Pancreas (tissue), 10 donors: ENCODE data around the gene IP6K2. TPM values are rescaled to one million over a fixed set of nuclear protein-coding genes. Genes with fewer than 3 reads are reported as not detected.

Experiments
- ATAC-seq, 4 donors: fragments of 200-7000 bp; cut with Tn5 transposase; one replicate each; pipeline versions ENCODE4 v1.8.0 to v1.9.1; 2020; ENCODE audit warnings: mild to moderate bottlenecking in 4 of 4, moderate library complexity in 4 of 4
- DNase-seq, 6 donors: peaks; one replicate each; pipeline ENCODE4 v3.0.0-alpha.2; 2020
- FAIRE-seq: peaks from 2 replicates; lab custom pipeline; 2012; peaks lifted over from hg19 to GRCh38; lab: Jason Lieb, UNC
- H3K27ac ChIP-seq, 4 donors: fragments of 200-600 bp; sonication (generic); 1 replicate in 3 of 4; 2 replicates in 1 of 4; pipeline versions ENCODE4 v1.5.0 to v1.8.0; 2020
- H3K27me3 ChIP-seq, 4 donors: fragments of 200-600 bp; one replicate each; pipeline ENCODE4 v1.8.0; 2021
- H3K36me3 ChIP-seq, 3 donors: fragments of 200-600 bp; sonication (generic) in 1 of 3; one replicate each; pipeline versions ENCODE4 v1.5.0 to v1.8.0; 2020 to 2021
- H3K4me1 ChIP-seq, 3 donors: fragments of 200-600 bp; one replicate each; pipeline ENCODE4 v1.8.0; 2021
- H3K4me3 ChIP-seq, 4 donors: fragments of 200-600 bp; sonication (generic) in 2 of 4; one replicate each; pipeline versions ENCODE4 v1.5.0 to v1.8.0; 2020 to 2021
- H3K9me3 ChIP-seq, 4 donors: fragments of 200-600 bp; one replicate each; pipeline ENCODE4 v1.8.0; 2021
- CTCF ChIP-seq, 4 donors: fragments of 200-600 bp; sonication (generic) in 3 of 4; IDR thresholded peaks; one replicate each; pipeline versions ENCODE4 v1.5.0 to v1.8.0; 2021; ENCODE audit warnings: antibody characterized with exemption in 4 of 4
- WGBS, 2 donors: extraction: QIAGEN DNeasy Blood & Tissue Kit; methylation state at CpG; one replicate each; pipeline ENCODE4 v1.1.7; 2013; 5-methylcytosine and 5-hydroxymethylcytosine counted together
- intact Hi-C, 3 donors: fragments of 100-400 bp; cut with DNase I; formaldehyde crosslinking; loops; one replicate each; pipeline versions ENCODE4 v1.11.1 to v1.14.2; 2022
- polyA plus RNA-seq, 2 donors: library from polyadenylated mRNA; stranded (reverse); fragments of 200-250 nt; gene quantifications; one replicate each; pipeline ENCODE4 v1.2.3, GENCODE V29; 2013
- total RNA-seq, 6 donors: library from RNA; stranded (reverse); fragmentation: NEBNext Ultra II Directional in 4 of 6; extraction: Animal tissue kit (Norgen Biotek cat#: 25700) in 4 of 6; gene quantifications; one replicate each; pipeline versions ENCODE4 v1.2.1 to v1.2.4, GENCODE V29; 2021 to 2023
- donor health status: healthy with polysubstance abuse.
- donor health status: DM: no; HTN: no; CAD: no; lungs with moderate emphysema.
- donor health status: DM: no; HTN: no; CAD: no.
- donor health status: control.
- donor health status: control.
- donor health status: Bipolar disorder and iron deficiency.
- donor health status: DM: yes; HTN: yes; CAD: no.
- donor health status: DM: no; HTN: no; CAD: no.
- donor health status: DM: no; HTN: no; CAD: no.
- donor health status: DM: yes; HTN: yes; CAD: no.

The IP6K2 gene
- total and polyA plus RNA-seq, 8 donors = 19.1 to 107 (median 35.3) TPM

GRCh38 chr3:48709051-48709461, 8.0 kb downstream of the IP6K2 start:
- intact Hi-C loops = no loop called here
- WGBS, 2 donors = 79 to 81% methylated on average over 7 of the region's 7 CpGs
- no peak for TF ChIP-seq CTCF (IDR thresholded peaks at IDR 0.05)
- peak in 2 of 4 donors; percentile 27 to 29 for ATAC-seq
- H3K4me3 ChIP-seq = no peak overlapping the region
- no peaks in the 10 kb centered on the region for H3K9me3 ChIP-seq
- H3K27me3 ChIP-seq = no peaks in the 10 kb centered on the region
- peaks cover 0 to 4% (median 0%) of the 10 kb centered on the region in 3 donors for H3K36me3 ChIP-seq
- peaks cover 0 to 7% (median 2%) of the 10 kb centered on the region in 3 donors for H3K4me1 ChIP-seq
- FAIRE-seq = no peak
- no peak overlapping the region for H3K27ac ChIP-seq
- no peak for DNase-seq

GRCh38 chr3:48708481-48708889, 8.5 kb downstream of the IP6K2 start:
- Histone ChIP-seq H3K4me3 (no peak overlapping the region), H3K9me3 (no peaks in the 10 kb centered on the region), H3K27ac (no peak overlapping the region), H3K27me3 (no peaks in the 10 kb centered on the region), H3K4me1 (peaks cover 0 to 11% (median 6%) of the 10 kb centered on the region in 3 donors), H3K36me3 (peaks cover 0 to 4% (median 0%) of the 10 kb centered on the region in 3 donors)
- TF ChIP-seq CTCF (IDR thresholded peaks at IDR 0.05) = no peak
- intact Hi-C loops = no loop called here
- DNase-seq = no peak
- no peak for FAIRE-seq
- ATAC-seq = peak in 1 of 4 donors; percentile 37
- WGBS, 2 donors = 39 to 47% methylated on average over 2 of the region's 2 CpGs

- no peak overlapping the region for H3K4me3 ChIP-seq
- TF ChIP-seq CTCF (IDR thresholded peaks at IDR 0.05) = no peak
- peaks cover 0 to 11% (median 6%) of the 10 kb centered on the region in 3 donors for H3K4me1 ChIP-seq
- H3K9me3 ChIP-seq = no peaks in the 10 kb centered on the region
- no peak for ATAC-seq
- 88 to 90% methylated on average over 5 of the region's 5 CpGs for WGBS, 2 donors
- intact Hi-C loops = no loop called here
- peaks cover 0 to 4% (median 0%) of the 10 kb centered on the region in 3 donors for H3K36me3 ChIP-seq
- no peaks in the 10 kb centered on the region for H3K27me3 ChIP-seq
- no peak overlapping the region for H3K27ac ChIP-seq
- DNase-seq = no peak
- FAIRE-seq = no peak
Measured at GRCh38 chr3:48707157-48707556, 9.9 kb downstream of the IP6K2 start.

GRCh38 chr3:48702320-48702920, 14.6 kb downstream of the IP6K2 start:
- no peaks in the 10 kb centered on the region for H3K36me3 ChIP-seq
- no peak overlapping the region for H3K4me3 ChIP-seq
- intact Hi-C loops = no loop called here
- peaks cover 0 to 6% (median 6%) of the 10 kb centered on the region in 3 donors for H3K4me1 ChIP-seq
- FAIRE-seq = no peak
- no peaks in the 10 kb centered on the region for H3K9me3 ChIP-seq
- 87 to 90% methylated on average over 6 of the region's 6 CpGs for WGBS, 2 donors
- H3K27me3 ChIP-seq = no peaks in the 10 kb centered on the region
- no peak overlapping the region for H3K27ac ChIP-seq
- no peak for ATAC-seq
- no peak for TF ChIP-seq CTCF (IDR thresholded peaks at IDR 0.05)
- no peak for DNase-seq

GRCh38 chr3:48700731-48701405, 16.2 kb downstream of the IP6K2 start:
- intact Hi-C loops = no loop called here
- Histone ChIP-seq H3K27ac (no peak overlapping the region), H3K9me3 (no peaks in the 10 kb centered on the region), H3K4me1 (peaks cover 8 to 16% (median 14%) of the 10 kb centered on the region in 3 donors), H3K27me3 (no peaks in the 10 kb centered on the region), H3K36me3 (no peaks in the 10 kb centered on the region), H3K4me3 (no peak overlapping the region)
- ATAC-seq (no peak), FAIRE-seq (no peak), DNase-seq (no peak)
- no peak for TF ChIP-seq CTCF (IDR thresholded peaks at IDR 0.05)
- 87 to 91% methylated on average over 11 of the region's 11 CpGs for WGBS, 2 donors
